Measurements from ENCODE around the gene IGFBP3. TPM values are rescaled to one million over a fixed set of nuclear protein-coding genes. Genes with fewer than 3 reads are reported as not detected.

The IGFBP3 gene
- total and polyA plus RNA-seq, 4 donors = 87.0 to 244 (median 182) TPM

DNA sequence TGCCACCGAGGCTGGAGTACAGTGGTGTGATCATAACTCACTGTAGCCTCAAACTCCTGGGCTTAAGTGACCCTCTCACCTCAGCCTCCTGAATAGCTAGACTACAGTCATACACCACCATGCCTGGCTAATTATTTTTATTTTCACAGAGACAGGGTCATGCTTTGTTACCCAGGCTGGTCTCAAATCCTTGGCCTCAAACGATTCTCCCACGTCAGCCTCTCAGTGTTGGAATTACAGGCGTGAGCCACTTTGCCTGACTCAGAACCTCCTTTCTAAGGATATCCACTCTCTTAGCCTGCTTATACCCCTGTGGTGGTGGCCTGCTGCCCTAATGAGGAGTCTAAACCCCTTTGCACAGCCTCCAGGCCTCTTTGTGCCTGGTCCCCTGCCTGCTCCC is 36.9 kb downstream of the IGFBP3 start:
- Histone ChIP-seq H3K9ac (ENCODE audit: low read depth in 1 of 2, low read length in 2 of 2) (no peak overlapping the region), H3K4me3 (ENCODE audit: low read depth in 1 of 3, low read length in 3 of 3) (no peak overlapping the region), H3K4me1 (ENCODE audit: control insufficient read depth in 4 of 4, insufficient read depth in 4 of 4, low read length in 3 of 4) (peaks cover 0 to 54% (median 25%) of the 10 kb centered on the region in 4 donors), H3K27ac (ENCODE audit: low read depth in 1 of 2, low read length in 2 of 2) (peak overlapping the region; percentile 90), H3K27me3 (ENCODE audit: control insufficient read depth in 4 of 4, insufficient read depth in 4 of 4, low read length in 3 of 4) (no peaks in the 10 kb centered on the region), H3K9me3 (ENCODE audit: control insufficient read depth in 4 of 4, low read length in 3 of 4) (no peaks in the 10 kb centered on the region), H3K36me3 (ENCODE audit: control insufficient read depth in 4 of 4, insufficient read depth in 3 of 4, low read depth in 1 of 4, low read length in 3 of 4) (no peaks in the 10 kb centered on the region)
- TF ChIP-seq MAX (IDR thresholded peaks at IDR 0.05) (no peak), JUND (IDR thresholded peaks at IDR 0.05) (no peak), YY1 (IDR thresholded peaks at IDR 0.05) (no peak), RAD21 (IDR thresholded peaks at IDR 0.05) (no peak), GABPA (IDR thresholded peaks at IDR 0.05 in 1 of 2, conservative IDR thresholded peaks at IDR 0.05 in 1 of 2) (no peak), REST (IDR thresholded peaks at IDR 0.05) (no peak), FOXA2 (IDR thresholded peaks at IDR 0.05) (no peak), HNF4G (IDR thresholded peaks at IDR 0.05) (no peak), FOXA1 (IDR thresholded peaks at IDR 0.05) (no peak), ATF3 (IDR thresholded peaks at IDR 0.05) (no peak)
- TF ChIP-seq, protein P1, sequence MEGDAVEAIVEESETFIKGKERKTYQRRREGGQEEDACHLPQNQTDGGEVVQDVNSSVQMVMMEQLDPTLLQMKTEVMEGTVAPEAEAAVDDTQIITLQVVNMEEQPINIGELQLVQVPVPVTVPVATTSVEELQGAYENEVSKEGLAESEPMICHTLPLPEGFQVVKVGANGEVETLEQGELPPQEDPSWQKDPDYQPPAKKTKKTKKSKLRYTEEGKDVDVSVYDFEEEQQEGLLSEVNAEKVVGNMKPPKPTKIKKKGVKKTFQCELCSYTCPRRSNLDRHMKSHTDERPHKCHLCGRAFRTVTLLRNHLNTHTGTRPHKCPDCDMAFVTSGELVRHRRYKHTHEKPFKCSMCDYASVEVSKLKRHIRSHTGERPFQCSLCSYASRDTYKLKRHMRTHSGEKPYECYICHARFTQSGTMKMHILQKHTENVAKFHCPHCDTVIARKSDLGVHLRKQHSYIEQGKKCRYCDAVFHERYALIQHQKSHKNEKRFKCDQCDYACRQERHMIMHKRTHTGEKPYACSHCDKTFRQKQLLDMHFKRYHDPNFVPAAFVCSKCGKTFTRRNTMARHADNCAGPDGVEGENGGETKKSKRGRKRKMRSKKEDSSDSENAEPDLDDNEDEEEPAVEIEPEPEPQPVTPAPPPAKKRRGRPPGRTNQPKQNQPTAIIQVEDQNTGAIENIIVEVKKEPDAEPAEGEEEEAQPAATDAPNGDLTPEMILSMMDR (IDR thresholded peaks at IDR 0.05; ENCODE audit: low read depth, low read length, missing input control) = no peak
- TF ChIP-seq, protein P2, sequence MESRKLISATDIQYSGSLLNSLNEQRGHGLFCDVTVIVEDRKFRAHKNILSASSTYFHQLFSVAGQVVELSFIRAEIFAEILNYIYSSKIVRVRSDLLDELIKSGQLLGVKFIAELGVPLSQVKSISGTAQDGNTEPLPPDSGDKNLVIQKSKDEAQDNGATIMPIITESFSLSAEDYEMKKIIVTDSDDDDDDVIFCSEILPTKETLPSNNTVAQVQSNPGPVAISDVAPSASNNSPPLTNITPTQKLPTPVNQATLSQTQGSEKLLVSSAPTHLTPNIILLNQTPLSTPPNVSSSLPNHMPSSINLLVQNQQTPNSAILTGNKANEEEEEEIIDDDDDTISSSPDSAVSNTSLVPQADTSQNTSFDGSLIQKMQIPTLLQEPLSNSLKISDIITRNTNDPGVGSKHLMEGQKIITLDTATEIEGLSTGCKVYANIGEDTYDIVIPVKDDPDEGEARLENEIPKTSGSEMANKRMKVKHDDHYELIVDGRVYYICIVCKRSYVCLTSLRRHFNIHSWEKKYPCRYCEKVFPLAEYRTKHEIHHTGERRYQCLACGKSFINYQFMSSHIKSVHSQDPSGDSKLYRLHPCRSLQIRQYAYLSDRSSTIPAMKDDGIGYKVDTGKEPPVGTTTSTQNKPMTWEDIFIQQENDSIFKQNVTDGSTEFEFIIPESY (IDR thresholded peaks at IDR 0.05) = no peak
- no peak for DNase-seq (ENCODE audit: low spot score)
- WGBS = 90% methylated on average over 4 of the region's 4 CpGs

DNA sequence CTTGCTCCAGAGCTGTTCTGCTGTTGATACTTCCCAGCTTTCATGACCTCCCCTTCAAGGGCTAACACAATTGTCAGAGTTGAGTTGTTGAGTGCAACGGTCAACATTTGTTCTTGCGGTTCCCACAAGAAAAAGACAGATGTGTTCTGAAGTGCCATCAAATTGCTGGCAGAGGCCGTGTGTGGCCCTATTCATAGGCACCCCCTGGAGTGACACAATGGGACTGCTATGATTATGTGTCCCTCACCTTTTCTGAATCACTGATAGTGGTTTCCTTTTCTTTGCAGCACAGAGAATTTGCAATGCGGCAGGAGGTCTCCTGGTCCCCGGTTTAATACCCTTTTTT is 38.6 kb downstream of the IGFBP3 start:
- Histone ChIP-seq H3K9me3 (ENCODE audit: control insufficient read depth in 4 of 4, low read length in 3 of 4) (no peaks in the 10 kb centered on the region), H3K9ac (ENCODE audit: low read depth in 1 of 2, low read length in 2 of 2) (peak overlapping the region in 1 of 2 donors; percentile 80), H3K4me1 (ENCODE audit: control insufficient read depth in 4 of 4, insufficient read depth in 4 of 4, low read length in 3 of 4) (peaks cover 0 to 45% (median 19%) of the 10 kb centered on the region in 4 donors), H3K36me3 (ENCODE audit: control insufficient read depth in 4 of 4, insufficient read depth in 3 of 4, low read depth in 1 of 4, low read length in 3 of 4) (no peaks in the 10 kb centered on the region), H3K27ac (ENCODE audit: low read depth in 1 of 2, low read length in 2 of 2) (peak overlapping the region; percentile 81 to 92), H3K27me3 (ENCODE audit: control insufficient read depth in 4 of 4, insufficient read depth in 4 of 4, low read length in 3 of 4) (no peaks in the 10 kb centered on the region), H3K4me3 (ENCODE audit: low read depth in 1 of 3, low read length in 3 of 3) (no peak overlapping the region)
- 73% methylated on average over 5 of the region's 5 CpGs for WGBS
- no peak for DNase-seq (ENCODE audit: low spot score)
- TF ChIP-seq REST (IDR thresholded peaks at IDR 0.05) (no peak), SP1 (IDR thresholded peaks at IDR 0.05) (no peak), JUND (IDR thresholded peaks at IDR 0.05) (no peak), GABPA (IDR thresholded peaks at IDR 0.05 in 1 of 2, conservative IDR thresholded peaks at IDR 0.05 in 1 of 2) (no peak), YY1 (IDR thresholded peaks at IDR 0.05) (no peak), NR2F2 (IDR thresholded peaks at IDR 0.05) (no peak), FOXA2 (IDR thresholded peaks at IDR 0.05) (no peak), ATF3 (IDR thresholded peaks at IDR 0.05) (no peak), HNF4A (conservative IDR thresholded peaks at IDR 0.05) (no peak), RXRA (IDR thresholded peaks at IDR 0.05) (no peak), TAF1 (conservative IDR thresholded peaks at IDR 0.05) (no peak), FOXA1 (IDR thresholded peaks at IDR 0.05) (no peak)
- TF ChIP-seq, protein P2 (IDR thresholded peaks at IDR 0.05) = no peak

All from liver (tissue), 9 donors.